Islet of Langerhans (tissue), 1 donor: ENCODE data around the gene PNMA6E.
"Not testable (repeated sequence)": the region's sequence is repeated elsewhere in the genome, so short reads cannot be mapped to it uniquely, and the experiment has no call there.

Experiments used
- FAIRE-seq: peaks from one replicate; lab custom pipeline; 2011; peaks lifted over from hg19 to GRCh38; lab: Jason Lieb, UNC

The PNMA6E gene

GRCh38 chrX:153407736-153408135 is 6.6 kb upstream of the PNMA6E start:
- FAIRE-seq, result no peak

DNA sequence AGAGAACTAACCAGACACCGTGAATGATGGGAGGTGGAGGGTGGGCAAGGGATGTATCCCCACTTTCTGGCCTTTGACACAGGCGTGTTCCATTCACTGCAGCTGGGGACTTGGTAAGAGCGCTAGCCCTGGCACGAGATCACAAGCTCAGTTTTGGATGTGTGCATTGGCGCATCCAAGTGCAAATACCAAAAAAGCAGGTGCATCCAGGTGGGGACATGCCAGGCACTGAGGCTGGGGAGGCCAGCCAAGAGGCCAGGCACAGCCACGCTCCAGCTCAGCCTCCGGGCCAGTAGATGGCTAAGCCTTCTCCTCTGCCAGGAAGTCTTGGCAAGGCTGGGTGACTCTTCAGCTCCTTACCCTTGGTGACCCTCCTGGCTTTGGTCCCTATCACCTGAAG is 5.8 kb upstream of the PNMA6E start:
- FAIRE-seq, result no peak

GRCh38 chrX:153406011-153406410 is 4.9 kb upstream of the PNMA6E start:
- no peak for FAIRE-seq

GRCh38 chrX:153405426-153405825 is 4.3 kb upstream of the PNMA6E start:
- no peak for FAIRE-seq

GRCh38 chrX:153404333-153404732 is 3.2 kb upstream of the PNMA6E start:
- FAIRE-seq, result not testable (repeated sequence)

DNA sequence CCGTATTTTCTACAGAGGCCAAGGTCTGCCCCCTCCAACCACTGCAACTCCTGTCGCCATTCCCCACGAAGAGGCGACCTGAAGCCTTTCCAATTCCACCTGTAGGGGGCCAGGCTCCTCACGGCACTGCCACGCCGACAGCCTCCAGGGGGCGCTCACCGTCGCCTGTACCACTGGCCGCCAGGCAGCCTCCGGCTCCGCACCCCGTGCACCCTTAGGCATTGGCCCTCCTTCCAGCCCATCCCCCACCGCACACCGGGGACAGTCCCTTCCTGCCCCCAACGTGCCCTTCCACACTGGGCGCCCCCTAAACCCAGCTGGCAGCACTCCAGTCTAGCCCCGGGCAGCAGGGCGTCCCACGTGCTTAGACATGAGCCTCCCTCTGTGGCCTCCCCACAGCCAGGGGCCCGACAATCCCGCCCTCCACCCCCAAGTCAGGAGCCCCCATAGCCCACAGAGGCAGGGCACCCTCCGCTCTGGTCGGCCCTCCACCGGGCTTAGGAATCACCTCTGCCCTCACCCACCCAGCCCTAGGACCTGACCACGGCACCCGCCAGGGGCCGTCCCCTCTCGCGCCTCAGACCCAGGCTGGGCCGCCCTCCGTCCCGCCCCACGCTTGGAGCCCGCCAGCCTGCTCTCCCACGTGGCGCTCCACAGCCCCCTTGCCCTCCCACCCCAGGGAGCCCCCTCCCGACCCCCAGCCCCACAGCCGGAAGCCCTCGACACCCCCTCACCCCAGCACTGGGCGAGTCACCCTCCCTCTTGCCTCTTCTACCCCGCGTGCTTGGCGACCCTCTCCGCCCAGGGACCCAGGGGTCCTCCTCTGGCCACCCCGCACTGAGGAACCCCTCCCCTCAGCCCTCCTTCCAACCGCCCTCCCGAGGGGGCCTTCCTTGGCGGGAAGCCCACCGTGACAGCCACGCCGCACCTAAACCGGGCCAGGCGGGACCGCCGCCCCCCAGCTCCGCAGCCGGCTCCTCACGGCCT is 711 bp downstream of the PNMA6E start:
- no peak for FAIRE-seq

DNA sequence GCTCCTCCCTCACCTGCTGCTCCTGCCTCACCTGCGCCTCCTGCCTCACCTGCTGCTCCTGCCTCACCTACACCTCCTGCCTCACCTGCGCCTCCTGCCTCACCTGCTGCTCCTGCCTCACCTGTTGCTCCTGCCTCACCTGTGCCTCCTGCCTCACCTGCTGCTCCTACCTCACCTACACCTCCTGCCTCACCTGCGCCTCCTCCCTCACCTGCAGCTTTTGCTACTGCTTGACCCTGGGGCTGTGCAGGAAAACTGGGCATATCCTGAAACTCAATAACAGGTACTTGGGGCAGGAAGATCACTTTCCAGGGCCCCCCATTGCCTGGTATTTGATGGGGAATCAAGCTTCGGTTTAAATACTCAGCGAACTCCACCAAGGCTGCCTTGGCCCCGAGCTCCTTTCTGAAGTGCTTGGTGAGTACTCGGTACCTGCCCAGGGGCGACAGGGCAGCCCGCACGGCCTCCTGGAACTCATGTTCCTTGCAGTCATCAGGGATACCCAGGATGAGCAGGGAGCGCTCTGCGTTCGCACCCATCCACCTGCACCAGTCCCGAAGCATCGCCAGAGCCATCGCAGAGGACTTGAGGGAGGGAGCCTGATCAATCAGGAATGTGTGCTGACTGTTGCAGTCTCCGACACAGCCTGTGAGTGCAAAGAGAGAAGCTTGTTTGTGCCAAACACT is 2.7 kb downstream of the PNMA6E start:
- FAIRE-seq, result no peak

DNA sequence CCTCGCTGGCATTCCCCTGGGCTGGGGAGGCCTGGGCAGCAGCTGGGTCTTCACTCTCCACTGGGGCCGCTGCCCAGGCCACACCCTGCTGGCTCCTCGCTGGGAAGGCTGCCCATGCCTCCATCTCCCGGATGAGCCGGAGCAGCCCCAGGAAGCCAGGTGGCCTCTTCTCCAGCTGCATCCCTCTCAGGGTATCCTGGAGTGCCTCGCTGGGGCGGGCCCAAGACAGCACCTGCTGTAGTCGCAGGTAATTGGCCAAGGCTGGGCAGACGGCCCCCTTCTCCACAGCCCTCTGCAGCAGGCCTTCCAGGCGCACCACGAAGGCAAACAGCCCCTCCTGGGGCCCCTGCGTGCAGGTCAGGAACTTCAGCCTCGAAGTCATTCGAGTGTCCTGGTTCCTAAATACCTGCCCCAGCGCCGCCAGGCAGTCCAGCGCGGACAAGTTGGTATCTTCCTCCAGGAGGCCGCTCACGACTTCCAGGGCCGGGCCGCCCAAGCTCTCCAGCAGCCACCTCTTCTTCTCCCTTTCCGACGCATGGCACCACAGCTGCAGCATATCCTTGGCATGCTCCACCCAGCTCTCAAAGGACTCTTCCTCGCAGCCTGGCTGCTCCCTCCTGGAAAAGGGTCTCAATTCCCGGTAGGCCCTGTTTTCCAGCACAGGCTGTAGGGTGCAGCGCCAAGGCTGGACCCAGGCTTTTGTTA is 3.7 kb downstream of the PNMA6E start:
- FAIRE-seq, result no peak

DNA sequence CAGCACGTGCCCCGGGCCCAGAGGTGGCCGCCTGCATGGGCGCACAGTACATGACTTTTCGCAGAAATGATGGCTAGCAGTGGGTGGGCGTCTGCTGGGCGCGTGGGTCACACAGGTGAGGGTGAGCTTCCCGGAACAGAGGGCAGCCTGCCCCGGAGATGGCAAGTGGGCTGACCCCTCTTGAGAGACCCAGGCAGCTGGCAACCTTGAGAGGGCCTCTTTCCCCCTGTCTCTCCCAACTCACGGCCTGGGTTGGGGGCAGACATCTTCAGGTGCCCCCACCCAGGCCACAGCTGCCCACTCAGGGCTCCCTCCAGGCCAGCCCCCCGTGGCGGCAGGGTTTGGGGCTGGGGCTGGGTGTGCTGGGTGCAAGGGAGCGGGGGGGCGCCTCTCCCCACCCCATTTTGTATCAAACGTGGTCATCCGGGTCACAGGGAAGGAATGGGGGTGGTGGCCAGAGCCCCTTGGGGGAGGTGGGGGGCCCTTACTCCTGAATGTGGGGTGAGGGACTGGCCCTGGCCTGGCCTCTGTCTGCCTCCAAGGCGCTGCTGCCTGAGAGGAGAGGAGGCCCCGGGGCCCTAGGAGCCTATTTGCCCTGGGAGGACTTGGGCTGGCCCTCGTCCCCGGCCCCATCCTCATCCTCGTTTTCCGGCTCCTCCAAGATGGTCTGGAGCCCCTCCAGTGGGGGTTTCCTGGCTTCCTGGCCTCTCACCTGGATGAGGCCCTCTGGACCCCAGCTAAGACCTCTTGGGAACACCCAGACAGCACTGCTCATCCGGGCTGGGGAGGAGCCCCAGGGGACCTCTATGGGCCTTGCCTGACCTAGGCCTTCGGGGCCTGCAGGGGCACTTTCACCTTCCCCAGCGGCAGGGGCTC is 4.6 kb downstream of the PNMA6E start:
- FAIRE-seq, result no peak

DNA sequence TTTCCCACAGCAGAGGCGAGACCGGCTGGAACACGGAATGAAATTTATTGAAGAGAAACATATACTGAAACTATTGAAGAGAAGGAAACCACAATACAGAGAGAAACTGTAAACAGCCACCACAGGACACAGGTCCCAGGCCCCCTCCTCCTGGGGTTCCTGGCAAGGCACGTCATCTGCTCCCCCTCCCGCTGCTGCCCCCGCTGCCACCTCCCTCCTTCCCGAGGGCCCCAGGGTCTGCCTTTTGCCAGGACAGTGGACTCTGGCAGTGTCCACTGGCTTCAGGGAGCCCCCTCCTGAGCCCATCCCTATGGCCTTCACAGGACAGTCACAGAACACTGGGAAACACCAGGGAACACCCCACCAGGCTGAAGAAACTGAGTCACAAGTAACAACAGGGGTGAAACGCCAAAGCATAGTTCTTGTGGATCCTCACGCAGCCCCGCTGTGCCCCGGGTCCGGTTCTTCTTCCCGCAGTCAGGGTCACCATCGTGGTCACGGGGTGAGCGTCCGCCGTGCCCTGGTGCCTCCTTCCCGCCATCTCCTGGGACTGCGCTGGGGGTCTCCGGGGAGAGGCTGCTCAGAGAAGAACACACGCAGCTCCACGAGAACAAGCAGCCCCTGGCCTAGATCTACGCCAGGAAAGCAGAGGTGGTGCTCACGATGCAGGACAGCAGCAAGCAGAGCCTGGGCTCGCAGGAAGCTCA is 5.4 kb downstream of the PNMA6E start:
- FAIRE-seq, result no peak

DNA sequence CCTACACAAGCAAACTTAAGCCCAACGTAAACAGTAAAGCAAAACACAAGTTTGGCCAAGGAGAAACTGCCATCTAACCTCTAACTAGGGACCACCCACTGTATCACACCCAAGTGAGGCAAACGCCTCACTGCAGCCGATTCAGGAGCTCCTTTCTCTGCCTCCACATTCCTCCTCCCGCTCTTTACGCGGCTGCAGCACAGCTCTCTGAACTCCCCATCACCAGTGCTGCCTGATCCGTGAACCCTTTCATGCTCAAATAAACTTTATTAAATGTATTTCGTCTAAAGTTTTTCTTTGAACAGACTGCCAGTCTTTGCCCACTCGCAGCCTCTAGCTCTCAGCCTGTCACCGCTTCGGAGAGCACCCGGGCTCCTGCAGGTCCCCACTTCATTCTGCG is 6.5 kb downstream of the PNMA6E start:
- FAIRE-seq, result no peak

- FAIRE-seq, result no peak
Observed at GRCh38 chrX:153392642-153393321, 8.4 kb downstream of the PNMA6E start.

- FAIRE-seq, result not testable (repeated sequence)
Observed at GRCh38 chrX:153389460-153389768, 11.7 kb downstream of the PNMA6E start.

DNA sequence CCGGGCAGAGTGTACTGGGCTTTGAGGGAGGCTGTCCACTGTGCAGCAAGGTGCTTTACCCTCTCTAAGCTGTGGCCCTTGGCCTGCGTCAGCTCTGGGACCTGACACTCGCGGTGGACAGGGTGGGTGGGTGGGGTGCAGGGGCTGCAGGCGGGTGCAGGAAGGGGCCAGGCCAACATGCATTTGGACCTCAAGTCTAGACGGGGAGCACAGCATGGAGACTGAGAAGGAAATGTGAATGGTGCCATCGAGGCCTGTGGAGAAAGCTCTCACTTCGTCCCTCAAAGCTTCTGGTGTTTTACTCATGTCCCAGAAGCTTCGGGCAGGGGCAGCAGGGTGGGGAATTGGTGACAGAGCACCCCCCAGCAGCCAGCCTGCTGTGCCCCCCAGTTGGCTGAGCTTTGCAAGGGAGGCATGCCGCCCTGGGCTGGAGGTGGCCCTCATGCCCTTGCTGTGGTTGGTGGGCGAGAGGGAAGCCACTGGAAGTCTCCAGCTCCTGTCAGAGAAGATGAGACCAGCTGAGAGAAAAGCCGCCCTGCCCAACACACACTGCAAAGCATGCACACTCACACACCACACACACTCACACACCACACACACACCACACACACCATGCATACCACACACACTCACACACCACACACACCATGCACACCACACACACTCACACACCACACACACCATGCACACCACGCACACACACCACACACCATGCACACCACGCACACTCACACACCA is 12.3 kb downstream of the PNMA6E start:
- FAIRE-seq, result no peak

GRCh38 chrX:153387987-153388721 is 13.0 kb downstream of the PNMA6E start:
- no peak for FAIRE-seq

DNA sequence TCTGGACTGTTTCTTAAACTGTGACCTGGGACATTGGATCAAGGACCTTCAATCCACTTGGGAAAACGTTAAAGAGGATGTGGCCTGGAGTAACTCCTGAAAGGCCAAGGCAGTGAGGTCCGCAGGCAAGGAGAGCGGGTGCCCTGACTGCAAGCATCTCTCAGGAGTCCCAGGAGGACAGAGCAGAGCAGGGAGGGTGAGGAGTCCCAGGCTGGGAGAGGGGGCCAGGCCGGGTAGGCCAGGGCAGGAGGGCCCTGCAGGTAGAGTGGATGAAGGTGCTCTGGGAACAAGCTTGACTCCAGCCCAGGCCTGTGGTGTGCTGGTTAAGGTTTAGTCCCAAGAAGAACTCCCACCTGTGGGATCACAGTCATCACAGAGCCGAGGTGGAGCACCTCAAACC is 13.8 kb downstream of the PNMA6E start:
- no peak for FAIRE-seq

DNA sequence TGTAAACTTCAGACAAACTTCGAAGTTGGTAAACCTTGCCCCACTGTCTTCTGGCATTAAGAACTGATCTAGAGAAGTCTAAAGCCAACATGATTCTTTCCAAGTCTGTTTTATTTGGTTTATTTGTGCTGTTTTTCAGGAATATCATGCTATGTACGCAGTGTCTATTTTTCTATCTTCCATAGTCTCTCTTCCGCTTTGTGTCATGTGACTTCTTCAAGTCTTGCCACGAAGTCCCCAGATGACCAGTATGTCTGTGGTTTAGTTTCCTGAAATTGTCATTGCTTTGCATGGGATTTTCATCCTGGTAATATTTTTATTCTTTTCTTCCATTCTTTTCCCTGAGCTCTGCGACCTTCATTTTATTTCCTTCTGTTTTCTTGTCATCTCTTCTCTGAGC is 15.1 kb downstream of the PNMA6E start:
- FAIRE-seq, result no peak

- not testable (repeated sequence) for FAIRE-seq
Observed at GRCh38 chrX:153384973-153385372, 16.2 kb downstream of the PNMA6E start.

GRCh38 chrX:153384390-153384789 is 16.8 kb downstream of the PNMA6E start:
- no peak for FAIRE-seq
